ENCODE measurements around the gene NALCN. TPM values are rescaled to one million over a fixed set of nuclear protein-coding genes. Genes with fewer than 3 reads are reported as not detected.

Gene NALCN
- total and polyA plus RNA-seq, 10 donors, result 0.02 to 0.13 (median 0.09) TPM; not detected in 2

DNA sequence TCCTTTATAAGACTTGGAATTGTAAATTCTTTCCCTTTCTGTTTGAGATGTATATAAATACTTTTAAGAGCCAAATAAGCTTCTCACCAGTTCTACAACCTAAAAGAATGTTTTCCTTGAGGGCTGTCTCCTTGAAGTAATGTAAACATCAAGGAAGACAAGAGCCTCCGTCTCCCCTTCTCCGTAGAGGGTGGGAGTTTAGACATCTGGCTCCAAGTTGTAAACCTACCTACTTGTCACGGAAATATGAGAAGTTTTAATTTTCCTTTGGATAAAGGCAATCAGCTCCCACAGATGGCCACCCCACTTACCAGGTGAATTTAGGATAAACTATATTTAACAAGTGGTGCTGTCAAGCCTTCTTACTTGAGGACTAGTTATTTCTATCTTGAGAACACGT, 237.9 kb downstream of the NALCN start:
- no peaks in the 10 kb centered on the region for H3K36me3 ChIP-seq
- no peak for TF ChIP-seq POLR2A (IDR thresholded peaks at IDR 0.05)
- DNase-seq, result no peak
- H3K27ac ChIP-seq, result no peak overlapping the region
- no peaks in the 10 kb centered on the region for H3K27me3 ChIP-seq (replicated peaks in 1 of 7)
- no peak overlapping the region for H3K4me3 ChIP-seq
- H3K9me3 ChIP-seq, result no peaks in the 10 kb centered on the region
- intact Hi-C loops (cut with DNase I; ENCODE audit: low total_unique reads), result no loop called here
- H3K4me1 ChIP-seq, result no peaks in the 10 kb centered on the region
- WGBS, 5 donors, result 48 to 61% (median 57%) methylated on average over 4 of the region's 4 CpGs

DNA sequence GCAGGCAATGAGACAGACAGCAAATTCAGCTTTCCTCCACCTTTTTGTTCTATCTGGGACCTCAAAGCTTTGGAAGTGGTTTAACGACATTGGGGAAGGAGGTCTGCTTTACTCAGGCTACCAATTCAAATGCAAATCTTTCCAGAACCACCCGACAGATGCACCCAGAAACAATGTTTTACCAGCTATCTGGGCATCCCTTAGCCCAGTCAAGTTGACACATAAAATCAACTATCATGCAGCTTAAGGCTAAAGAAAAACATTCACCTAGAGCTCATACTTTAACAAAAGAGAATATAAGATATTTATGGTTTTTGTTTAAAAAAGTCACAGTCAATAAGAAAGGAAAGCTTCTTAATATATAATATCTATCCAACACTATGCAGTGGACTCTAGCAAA, 246.0 kb downstream of the NALCN start:
- Histone ChIP-seq H3K4me1 (no peaks in the 10 kb centered on the region), H3K27me3 (replicated peaks in 1 of 7) (no peaks in the 10 kb centered on the region), H3K4me3 (no peak overlapping the region), H3K36me3 (no peaks in the 10 kb centered on the region), H3K9me3 (no peaks in the 10 kb centered on the region), H3K27ac (no peak overlapping the region)
- TF ChIP-seq POLR2A (IDR thresholded peaks at IDR 0.05) (no peak), POLR2AphosphoS5 (IDR thresholded peaks at IDR 0.05) (no peak)
- TF ChIP-seq, protein P1, sequence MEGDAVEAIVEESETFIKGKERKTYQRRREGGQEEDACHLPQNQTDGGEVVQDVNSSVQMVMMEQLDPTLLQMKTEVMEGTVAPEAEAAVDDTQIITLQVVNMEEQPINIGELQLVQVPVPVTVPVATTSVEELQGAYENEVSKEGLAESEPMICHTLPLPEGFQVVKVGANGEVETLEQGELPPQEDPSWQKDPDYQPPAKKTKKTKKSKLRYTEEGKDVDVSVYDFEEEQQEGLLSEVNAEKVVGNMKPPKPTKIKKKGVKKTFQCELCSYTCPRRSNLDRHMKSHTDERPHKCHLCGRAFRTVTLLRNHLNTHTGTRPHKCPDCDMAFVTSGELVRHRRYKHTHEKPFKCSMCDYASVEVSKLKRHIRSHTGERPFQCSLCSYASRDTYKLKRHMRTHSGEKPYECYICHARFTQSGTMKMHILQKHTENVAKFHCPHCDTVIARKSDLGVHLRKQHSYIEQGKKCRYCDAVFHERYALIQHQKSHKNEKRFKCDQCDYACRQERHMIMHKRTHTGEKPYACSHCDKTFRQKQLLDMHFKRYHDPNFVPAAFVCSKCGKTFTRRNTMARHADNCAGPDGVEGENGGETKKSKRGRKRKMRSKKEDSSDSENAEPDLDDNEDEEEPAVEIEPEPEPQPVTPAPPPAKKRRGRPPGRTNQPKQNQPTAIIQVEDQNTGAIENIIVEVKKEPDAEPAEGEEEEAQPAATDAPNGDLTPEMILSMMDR (IDR thresholded peaks at IDR 0.05 in 8 of 11, conservative IDR thresholded peaks at IDR 0.05 in 3 of 11), result no peak
- intact Hi-C loops (cut with DNase I; ENCODE audit: low total_unique reads), result no loop called here
- WGBS, 5 donors, result 57 to 92% (median 85%) methylated on average over 2 of the region's 2 CpGs
- DNase-seq, result no peak

DNA sequence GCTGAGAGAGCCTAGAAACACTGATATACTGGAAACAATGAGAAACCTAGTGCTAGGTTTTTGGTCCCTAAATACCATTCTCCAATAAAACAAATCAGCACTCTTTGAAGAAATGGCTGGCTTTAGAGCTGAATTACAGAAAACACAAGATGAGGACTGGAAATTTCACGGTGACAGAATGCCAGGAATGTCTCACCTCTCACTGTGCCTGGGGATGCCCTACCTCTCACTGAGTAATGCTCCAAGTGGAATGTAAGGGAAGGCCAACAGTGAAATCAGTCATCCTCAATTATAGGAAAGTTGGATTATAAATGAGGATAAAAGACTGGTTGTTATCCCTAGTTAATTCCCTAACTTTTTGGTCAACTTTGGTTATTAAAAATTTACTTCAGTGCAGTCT, 259.0 kb downstream of the NALCN start:
- intact Hi-C loops (cut with DNase I; ENCODE audit: low total_unique reads), result loop anchor here (10.0 kb wide), 1 partner anchor 1398 kb away; no protein-coding TSS in a partner anchor

DNA sequence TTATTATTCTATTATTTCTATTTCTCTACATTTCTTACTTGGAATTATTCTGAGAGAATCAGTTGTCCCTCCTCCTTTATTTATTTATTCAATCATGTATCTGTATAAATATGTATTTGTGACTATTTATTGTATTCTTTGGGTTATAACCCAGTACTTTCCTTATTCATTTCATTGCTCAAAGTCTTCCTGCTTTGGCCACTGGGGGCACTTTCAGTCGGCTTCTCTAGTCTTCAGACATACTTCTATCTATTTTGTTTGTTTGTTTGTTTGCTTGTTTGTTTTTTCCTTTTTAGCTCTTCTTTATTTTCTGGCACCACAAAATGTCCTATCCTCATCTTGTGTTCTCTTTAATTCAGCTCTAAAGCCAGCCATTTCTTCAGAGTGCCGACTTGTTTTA, 260.4 kb downstream of the NALCN start:
- Histone ChIP-seq H3K9me3 (no peaks in the 10 kb centered on the region), H3K27me3 (replicated peaks in 1 of 7) (peaks cover 0 to 42% (median 0%) of the 10 kb centered on the region in 7 donors), H3K36me3 (no peaks in the 10 kb centered on the region), H3K27ac (no peak overlapping the region), H3K4me1 (no peaks in the 10 kb centered on the region), H3K4me3 (no peak overlapping the region)
- intact Hi-C loops (cut with DNase I; ENCODE audit: low total_unique reads), result loop anchor here (10.0 kb wide), 1 partner anchor 1399 kb away; no protein-coding TSS in a partner anchor
- DNase-seq, result no peak
- 52 to 64% (median 57%) methylated on average over 2 of the region's 2 CpGs for WGBS, 5 donors
- TF ChIP-seq, protein P1 (IDR thresholded peaks at IDR 0.05 in 8 of 11, conservative IDR thresholded peaks at IDR 0.05 in 3 of 11), result peak in 1 of 11 experiments; percentile 22
- TF ChIP-seq POLR2AphosphoS5 (IDR thresholded peaks at IDR 0.05), result no peak

More for the DNA sequence above, 259.0 kb downstream of the NALCN start:
- Histone ChIP-seq H3K4me3 (no peak overlapping the region), H3K9me3 (no peaks in the 10 kb centered on the region), H3K4me1 (no peaks in the 10 kb centered on the region), H3K36me3 (no peaks in the 10 kb centered on the region), H3K27ac (no peak overlapping the region), H3K27me3 (replicated peaks in 1 of 7) (peaks cover 0 to 32% (median 0%) of the 10 kb centered on the region in 7 donors)
- WGBS, 5 donors, result 13 to 25% (median 18%) methylated on average over 1 of the region's 1 CpG
- DNase-seq, result no peak
- TF ChIP-seq POLR2AphosphoS5 (IDR thresholded peaks at IDR 0.05) (no peak), POLR2A (IDR thresholded peaks at IDR 0.05) (no peak)
- TF ChIP-seq, protein P1 (IDR thresholded peaks at IDR 0.05 in 8 of 11, conservative IDR thresholded peaks at IDR 0.05 in 3 of 11), result no peak

DNA sequence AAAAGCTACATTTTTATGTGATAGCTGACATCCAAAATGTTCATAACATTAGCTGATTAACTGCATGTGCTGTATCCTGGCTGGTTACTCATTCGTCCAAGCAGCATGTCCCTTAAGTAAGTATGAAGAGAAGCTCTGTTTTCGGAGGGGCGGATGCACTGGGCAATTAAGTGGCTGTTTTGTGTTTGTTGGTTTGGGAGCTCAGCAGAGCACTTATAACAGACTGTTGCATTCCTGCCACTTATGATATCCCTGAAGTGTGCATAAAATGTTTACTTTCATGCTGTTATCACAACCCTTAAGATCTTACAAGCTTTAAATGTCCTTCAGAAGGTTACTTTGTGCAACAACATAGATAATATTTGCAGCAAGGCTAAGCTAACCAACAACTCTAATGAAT, 264.1 kb downstream of the NALCN start:
- DNase-seq, result no peak
- Histone ChIP-seq H3K27ac (no peak overlapping the region), H3K9me3 (no peaks in the 10 kb centered on the region), H3K4me3 (no peak overlapping the region), H3K36me3 (no peaks in the 10 kb centered on the region), H3K4me1 (no peaks in the 10 kb centered on the region), H3K27me3 (replicated peaks in 1 of 7) (peaks cover 0 to 65% (median 0%) of the 10 kb centered on the region in 7 donors)
- intact Hi-C loops (cut with DNase I; ENCODE audit: low total_unique reads), result loop anchor here (10.0 kb wide), 1 partner anchor 1403 kb away; no protein-coding TSS in a partner anchor
- 69 to 79% (median 73%) methylated on average over 3 of the region's 3 CpGs for WGBS, 5 donors
- TF ChIP-seq, protein P1 (IDR thresholded peaks at IDR 0.05 in 8 of 11, conservative IDR thresholded peaks at IDR 0.05 in 3 of 11), result no peak
- no peak for TF ChIP-seq POLR2AphosphoS5 (IDR thresholded peaks at IDR 0.05)
- no peak for TF ChIP-seq POLR2A (IDR thresholded peaks at IDR 0.05)
